GM23248 (cell line): ENCODE data around the gene LDLRAD3.

Experiments used
- EZH2 ChIP-seq: fragments of 200-600 bp; sonication (generic); IDR thresholded peaks from 2 replicates; pipeline ENCODE4 v1.6.1; 2018; ENCODE audit warnings: antibody characterized with exemption, mild to moderate bottlenecking; ENCODE audit not compliant: insufficient read depth, poor library complexity, severe bottlenecking
- EZH2phosphoT487 ChIP-seq: fragments of 200-600 bp; sonication (generic); IDR thresholded peaks from 2 replicates; pipeline ENCODE4 v1.6.1; 2018; ENCODE audit warnings: antibody characterized with exemption, moderate library complexity, mild to moderate bottlenecking, low read depth; ENCODE audit not compliant: insufficient read depth

DNA sequence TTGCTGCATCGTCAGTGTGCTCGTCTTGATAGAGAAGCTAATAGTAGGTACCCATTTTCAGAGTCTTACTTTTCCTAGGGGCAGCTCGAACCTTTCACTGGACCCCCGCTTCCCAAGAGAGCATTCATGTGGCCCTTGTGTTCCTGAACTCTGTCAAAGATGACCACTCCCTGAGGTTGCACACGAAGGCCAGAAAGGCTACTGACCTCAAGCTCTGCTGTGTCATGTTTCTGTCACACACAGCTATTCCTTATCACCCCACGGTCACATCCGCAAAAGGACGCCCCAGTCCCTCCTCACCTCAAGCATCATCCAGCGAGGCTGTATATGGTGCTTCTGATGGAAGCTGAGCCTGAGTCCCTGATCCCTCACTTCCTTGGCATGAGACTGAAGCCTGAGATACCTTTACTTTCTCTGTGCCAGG lies 171.5 kb downstream of the LDLRAD3 start:
- TF ChIP-seq EZH2, result no peak
- no peak for TF ChIP-seq EZH2phosphoT487
